ENCODE measurements around the gene AKR1C4. TPM values are rescaled to one million over a fixed set of nuclear protein-coding genes. Genes with fewer than 3 reads are reported as not detected.
"Not testable (repeated sequence)": the region's sequence is repeated elsewhere in the genome, so short reads cannot be mapped to it uniquely, and the experiment has no call there.

The AKR1C4 gene
- total and polyA plus RNA-seq, 12 donors: 0.20 TPM; not detected in 11

DNA sequence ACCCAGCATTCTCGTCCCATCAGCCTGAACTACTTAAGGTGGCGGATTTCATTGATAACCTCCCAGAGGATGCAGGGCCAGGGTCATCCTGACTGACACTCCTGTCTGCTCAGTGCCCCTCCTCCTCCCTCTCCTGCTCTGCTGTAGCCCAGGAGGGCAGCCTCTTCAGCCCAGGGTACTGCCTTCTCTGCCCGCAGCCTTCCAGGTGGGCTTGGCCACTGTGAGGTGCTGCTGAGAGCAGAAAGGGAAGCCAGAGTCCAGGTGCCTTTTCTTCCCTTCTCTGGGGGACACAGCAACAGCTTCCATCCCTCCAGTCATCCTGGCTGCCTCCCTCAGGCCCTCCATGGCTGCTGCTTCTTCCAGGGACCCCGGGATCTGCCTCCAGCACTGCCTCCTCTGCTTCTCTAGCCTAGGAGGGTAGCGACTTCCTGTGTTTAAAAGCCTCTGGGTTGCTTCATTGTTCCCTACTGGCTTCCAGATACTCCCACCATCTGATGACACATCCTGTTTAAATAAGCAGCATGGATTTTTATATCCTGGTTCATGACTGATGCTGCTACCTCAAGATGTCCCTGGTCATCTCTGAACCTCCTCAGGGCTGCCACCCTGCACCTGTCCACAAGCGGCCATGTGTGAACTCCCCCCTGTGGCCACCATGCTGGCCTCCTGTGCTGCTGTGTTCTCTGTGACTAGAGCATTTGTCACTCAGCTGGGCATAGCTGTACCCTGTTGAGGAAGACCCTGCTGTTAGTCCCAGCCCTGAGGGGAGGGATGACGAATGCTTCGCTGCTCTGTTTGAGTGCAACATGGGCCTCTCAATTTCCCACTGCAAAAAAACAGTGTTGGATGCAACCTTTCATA is 55.8 kb downstream of the AKR1C4 start:
- Histone ChIP-seq H3K36me3 (replicated peaks in 1 of 2) (no peaks in the 10 kb centered on the region), H3K4me1 (replicated peaks in 1 of 2) (no peaks in the 10 kb centered on the region), H3K9me3 (replicated peaks in 1 of 3) (no peaks in the 10 kb centered on the region), H3K4me3 (no peak overlapping the region), H3K27me3 (no peaks in the 10 kb centered on the region), H3K27ac (no peak overlapping the region)
- no peak for DNase-seq
- intact Hi-C loops (cut with DNase I): no loop called here
- 39 to 59% (median 49%) methylated on average over 7 to 8 of the region's 8 CpGs for WGBS, 4 donors
- TF ChIP-seq, protein P1, sequence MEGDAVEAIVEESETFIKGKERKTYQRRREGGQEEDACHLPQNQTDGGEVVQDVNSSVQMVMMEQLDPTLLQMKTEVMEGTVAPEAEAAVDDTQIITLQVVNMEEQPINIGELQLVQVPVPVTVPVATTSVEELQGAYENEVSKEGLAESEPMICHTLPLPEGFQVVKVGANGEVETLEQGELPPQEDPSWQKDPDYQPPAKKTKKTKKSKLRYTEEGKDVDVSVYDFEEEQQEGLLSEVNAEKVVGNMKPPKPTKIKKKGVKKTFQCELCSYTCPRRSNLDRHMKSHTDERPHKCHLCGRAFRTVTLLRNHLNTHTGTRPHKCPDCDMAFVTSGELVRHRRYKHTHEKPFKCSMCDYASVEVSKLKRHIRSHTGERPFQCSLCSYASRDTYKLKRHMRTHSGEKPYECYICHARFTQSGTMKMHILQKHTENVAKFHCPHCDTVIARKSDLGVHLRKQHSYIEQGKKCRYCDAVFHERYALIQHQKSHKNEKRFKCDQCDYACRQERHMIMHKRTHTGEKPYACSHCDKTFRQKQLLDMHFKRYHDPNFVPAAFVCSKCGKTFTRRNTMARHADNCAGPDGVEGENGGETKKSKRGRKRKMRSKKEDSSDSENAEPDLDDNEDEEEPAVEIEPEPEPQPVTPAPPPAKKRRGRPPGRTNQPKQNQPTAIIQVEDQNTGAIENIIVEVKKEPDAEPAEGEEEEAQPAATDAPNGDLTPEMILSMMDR (IDR thresholded peaks at IDR 0.05): no peak
- TF ChIP-seq POLR2A (IDR thresholded peaks at IDR 0.05): no peak

DNA sequence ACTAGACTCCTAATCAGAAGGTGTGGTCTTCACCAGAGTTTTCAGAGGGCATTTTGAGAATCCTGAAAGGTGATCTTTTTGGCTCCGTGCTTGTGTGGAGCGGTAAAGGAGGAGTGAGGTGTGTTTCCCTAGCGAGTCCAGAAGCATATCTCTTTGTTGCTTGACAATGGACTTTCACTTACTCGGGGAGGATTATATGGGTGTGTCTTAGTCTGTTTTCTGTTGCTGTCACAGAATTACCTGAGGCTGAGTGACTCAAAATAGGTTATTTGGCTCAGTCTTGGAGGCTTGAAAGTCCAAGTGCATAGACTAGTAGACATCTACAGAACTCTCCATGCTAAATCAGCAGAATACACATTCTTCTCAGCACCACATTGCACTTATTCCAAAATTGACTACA is 57.9 kb downstream of the AKR1C4 start:
- intact Hi-C loops (cut with DNase I): no loop called here
- no peak for DNase-seq
- no peaks in the 10 kb centered on the region for H3K4me1 ChIP-seq (replicated peaks in 1 of 2)
- H3K4me3 ChIP-seq: no peak overlapping the region
- H3K36me3 ChIP-seq (replicated peaks in 1 of 2): no peaks in the 10 kb centered on the region
- 57 to 92% (median 71%) methylated on average over 4 of the region's 4 CpGs for WGBS, 4 donors
- no peak for TF ChIP-seq POLR2A (IDR thresholded peaks at IDR 0.05)
- TF ChIP-seq, protein P1 (IDR thresholded peaks at IDR 0.05): no peak
- H3K27ac ChIP-seq: no peak overlapping the region
- H3K9me3 ChIP-seq (replicated peaks in 1 of 3): no peaks in the 10 kb centered on the region
- H3K27me3 ChIP-seq: no peaks in the 10 kb centered on the region

DNA sequence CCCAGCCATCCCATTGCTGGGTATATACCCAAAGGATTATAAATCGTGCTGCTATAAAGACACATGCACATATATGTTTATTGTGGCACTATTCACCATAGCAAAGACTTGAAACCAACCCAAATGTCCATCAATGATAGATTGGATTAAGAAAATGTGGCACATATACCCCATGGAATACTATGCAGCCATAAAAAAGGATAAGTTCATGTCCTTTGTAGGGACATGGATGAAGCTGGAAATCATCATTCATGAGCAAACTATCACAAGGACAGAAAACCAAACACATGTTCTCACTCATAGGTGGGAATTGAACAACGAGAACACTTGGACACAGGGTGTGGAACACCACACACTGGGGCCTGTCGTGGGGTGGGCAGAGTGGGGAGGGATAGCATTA is 61.1 kb downstream of the AKR1C4 start:
- H3K4me3 ChIP-seq; H3K36me3 ChIP-seq (replicated peaks in 1 of 2); H3K27me3 ChIP-seq; H3K4me1 ChIP-seq (replicated peaks in 1 of 2); H3K9me3 ChIP-seq (replicated peaks in 1 of 3); intact Hi-C loops (cut with DNase I); H3K27ac ChIP-seq; DNase-seq: not testable (repeated sequence)
- WGBS, 4 donors: 69 to 86% (median 79%) methylated on average over 3 of the region's 3 CpGs

DNA sequence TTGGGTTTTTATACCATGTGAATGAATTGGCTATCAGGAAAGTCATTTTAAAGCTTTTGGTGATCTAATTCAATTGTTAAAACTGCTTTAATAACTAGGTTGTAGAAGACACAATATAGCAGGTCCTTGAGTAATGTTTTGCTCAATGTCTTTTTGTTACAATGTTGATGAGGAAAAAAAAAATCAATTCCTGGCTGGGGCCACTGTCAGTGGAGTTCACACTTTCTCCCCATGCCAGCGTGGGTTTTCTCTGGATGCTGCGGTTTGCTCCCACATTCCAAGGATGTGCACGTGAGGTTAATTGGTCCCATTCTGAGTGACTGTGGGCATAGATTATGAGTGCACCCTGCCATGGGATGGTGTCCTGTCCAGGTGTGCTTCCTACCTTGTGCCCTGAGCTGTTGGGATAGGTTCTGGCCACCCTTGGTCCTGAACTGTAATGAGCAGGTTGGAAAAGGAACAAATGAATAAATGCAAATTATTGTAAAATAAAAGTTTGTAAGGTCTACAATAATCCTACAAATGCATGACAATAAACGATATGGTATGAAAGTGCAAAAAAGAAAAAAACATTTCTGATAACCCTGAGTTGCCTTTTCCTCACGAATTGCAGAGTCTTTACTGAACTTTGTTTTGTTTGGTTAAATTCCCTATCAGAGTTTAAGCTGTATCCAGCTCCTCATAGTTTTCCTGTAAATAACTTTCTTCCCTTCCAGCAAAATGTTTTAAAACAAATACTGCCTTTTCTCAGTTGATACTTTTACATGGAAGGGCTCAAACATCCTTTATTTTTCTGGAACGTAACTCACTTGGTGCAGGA is 62.7 kb downstream of the AKR1C4 start:
- Histone ChIP-seq H3K4me3 (no peak overlapping the region), H3K27ac (no peak overlapping the region), H3K4me1 (replicated peaks in 1 of 2) (no peaks in the 10 kb centered on the region), H3K27me3 (no peaks in the 10 kb centered on the region), H3K9me3 (replicated peaks in 1 of 3) (no peaks in the 10 kb centered on the region), H3K36me3 (replicated peaks in 1 of 2) (no peaks in the 10 kb centered on the region)
- 59 to 67% (median 65%) methylated on average over 6 of the region's 6 CpGs for WGBS, 4 donors
- no peak for DNase-seq
- no peak for TF ChIP-seq POLR2A (IDR thresholded peaks at IDR 0.05)
- TF ChIP-seq, protein P1 (IDR thresholded peaks at IDR 0.05): no peak
- intact Hi-C loops (cut with DNase I): no loop called here

All from adrenal gland (tissue), 12 donors.